Measurements from ENCODE around the gene LIPK. TPM values are rescaled to one million over a fixed set of nuclear protein-coding genes. Genes with fewer than 3 reads are reported as not detected.

Gene LIPK
- total RNA-seq, 1 donor from 2014 or later: not detected

GRCh38 chr10:88659725-88660597 lies 46.1 kb upstream of the LIPK start:
- Histone ChIP-seq H3K27ac (ENCODE audit: low read depth, low read length) (no peak overlapping the region), H2AFZ (ENCODE audit: low read depth, low read length) (no peak overlapping the region), H4K20me1 (ENCODE audit: insufficient read depth, low read length) (no peaks in the 10 kb centered on the region), H3K9me3 (ENCODE audit: insufficient read depth, low read depth, low read length) (no peaks in the 10 kb centered on the region), H3K9ac (ENCODE audit: low read length) (no peak overlapping the region), H3K27me3 (ENCODE audit: insufficient read depth, low read length) (no peaks in the 10 kb centered on the region), H3K36me3 (ENCODE audit: insufficient read depth, low read length) (no peaks in the 10 kb centered on the region), H3K4me1 (ENCODE audit: insufficient read depth, low read length) (peaks cover 2% of the 10 kb centered on the region), H3K79me2 (ENCODE audit: insufficient read depth, low read length) (no peaks in the 10 kb centered on the region), H3K4me3 (ENCODE audit: insufficient read depth, low read depth, low read length) (no peak overlapping the region), H3K4me2 (ENCODE audit: low read length) (no peak overlapping the region)
- Mint-ChIP-seq H3K4me3 (ENCODE audit: unreplicated experiment) (no peak overlapping the region), H3K27me3 (ENCODE audit: low read depth, unreplicated experiment) (no peaks in the 10 kb centered on the region), H3K9me3 (ENCODE audit: unreplicated experiment) (no peaks in the 10 kb centered on the region), H3K36me3 (ENCODE audit: low read depth, unreplicated experiment) (no peaks in the 10 kb centered on the region), H3K4me1 (ENCODE audit: low read depth, unreplicated experiment) (peaks cover 12% of the 10 kb centered on the region), H3K27ac (ENCODE audit: unreplicated experiment) (no peak overlapping the region)
- FAIRE-seq: no peak
- DNase-seq (ENCODE audit: low read depth): peak; percentile 18
- no peak for TF ChIP-seq EZH2 (IDR thresholded peaks at IDR 0.05; ENCODE audit: insufficient read depth, low read length)
- TF ChIP-seq CTCF (IDR thresholded peaks at IDR 0.05; ENCODE audit: insufficient read depth, low read depth, low read length): no peak

- peak; percentile 10 for DNase-seq (ENCODE audit: low read depth)
- H3K9me3 ChIP-seq (ENCODE audit: insufficient read depth, low read depth, low read length): no peaks in the 10 kb centered on the region
- no peak overlapping the region for H3K27ac ChIP-seq (ENCODE audit: low read depth, low read length)
- H3K4me3 ChIP-seq (ENCODE audit: insufficient read depth, low read depth, low read length): no peak overlapping the region
- Mint-ChIP-seq H3K36me3 (ENCODE audit: low read depth, unreplicated experiment) (no peaks in the 10 kb centered on the region), H3K27ac (ENCODE audit: unreplicated experiment) (no peak overlapping the region), H3K9me3 (ENCODE audit: unreplicated experiment) (no peaks in the 10 kb centered on the region), H3K4me3 (ENCODE audit: unreplicated experiment) (no peak overlapping the region), H3K27me3 (ENCODE audit: low read depth, unreplicated experiment) (no peaks in the 10 kb centered on the region), H3K4me1 (ENCODE audit: low read depth, unreplicated experiment) (peaks cover 12% of the 10 kb centered on the region)
- no peaks in the 10 kb centered on the region for H3K79me2 ChIP-seq (ENCODE audit: insufficient read depth, low read length)
- peaks cover 2% of the 10 kb centered on the region for H3K4me1 ChIP-seq (ENCODE audit: insufficient read depth, low read length)
- no peaks in the 10 kb centered on the region for H3K27me3 ChIP-seq (ENCODE audit: insufficient read depth, low read length)
- no peak overlapping the region for H2AFZ ChIP-seq (ENCODE audit: low read depth, low read length)
- no peak for TF ChIP-seq EZH2 (IDR thresholded peaks at IDR 0.05; ENCODE audit: insufficient read depth, low read length)
- no peak for TF ChIP-seq CTCF (IDR thresholded peaks at IDR 0.05; ENCODE audit: insufficient read depth, low read depth, low read length)
- no peaks in the 10 kb centered on the region for H3K36me3 ChIP-seq (ENCODE audit: insufficient read depth, low read length)
- peak overlapping the region; percentile 19 for H3K4me2 ChIP-seq (ENCODE audit: low read length)
- no peak for FAIRE-seq
- no peaks in the 10 kb centered on the region for H4K20me1 ChIP-seq (ENCODE audit: insufficient read depth, low read length)
- no peak overlapping the region for H3K9ac ChIP-seq (ENCODE audit: low read length)
Observed at GRCh38 chr10:88660598-88660884, 45.5 kb upstream of the LIPK start.

- Histone ChIP-seq H3K9me3 (ENCODE audit: insufficient read depth, low read depth, low read length) (no peaks in the 10 kb centered on the region), H3K27me3 (ENCODE audit: insufficient read depth, low read length) (no peaks in the 10 kb centered on the region), H3K9ac (ENCODE audit: low read length) (no peak overlapping the region), H3K4me1 (ENCODE audit: insufficient read depth, low read length) (peaks cover 2% of the 10 kb centered on the region), H3K36me3 (ENCODE audit: insufficient read depth, low read length) (no peaks in the 10 kb centered on the region), H3K79me2 (ENCODE audit: insufficient read depth, low read length) (no peaks in the 10 kb centered on the region), H3K27ac (ENCODE audit: low read depth, low read length) (no peak overlapping the region), H4K20me1 (ENCODE audit: insufficient read depth, low read length) (no peaks in the 10 kb centered on the region), H3K4me3 (ENCODE audit: insufficient read depth, low read depth, low read length) (no peak overlapping the region), H3K4me2 (ENCODE audit: low read length) (peak overlapping the region; percentile 19), H2AFZ (ENCODE audit: low read depth, low read length) (peak overlapping the region; percentile 25)
- no peak overlapping the region for H3K27ac Mint-ChIP-seq (ENCODE audit: unreplicated experiment)
- no peaks in the 10 kb centered on the region for H3K27me3 Mint-ChIP-seq (ENCODE audit: low read depth, unreplicated experiment)
- no peaks in the 10 kb centered on the region for H3K9me3 Mint-ChIP-seq (ENCODE audit: unreplicated experiment)
- H3K36me3 Mint-ChIP-seq (ENCODE audit: low read depth, unreplicated experiment): no peaks in the 10 kb centered on the region
- FAIRE-seq: peak; percentile 32
- H3K4me1 Mint-ChIP-seq (ENCODE audit: low read depth, unreplicated experiment): peaks cover 12% of the 10 kb centered on the region
- no peak for TF ChIP-seq EZH2 (IDR thresholded peaks at IDR 0.05; ENCODE audit: insufficient read depth, low read length)
- TF ChIP-seq CTCF (IDR thresholded peaks at IDR 0.05; ENCODE audit: insufficient read depth, low read depth, low read length): no peak
- H3K4me3 Mint-ChIP-seq (ENCODE audit: unreplicated experiment): no peak overlapping the region
- DNase-seq (ENCODE audit: low read depth): no peak
Observed at GRCh38 chr10:88661018-88661417, 45.0 kb upstream of the LIPK start.
